Activated naive CD4-positive, alpha-beta T cell treated with anti-CD3 and anti-CD28 coated beads for 36 hours (primary cell): ENCODE results near the gene TMEM258. TPM values are rescaled to one million over a fixed set of nuclear protein-coding genes. Genes with fewer than 3 reads are reported as not detected.

Experiments
- CTCF ChIA-PET: fragments of 350-600 bp; sonication (Branson Sonifier 250); formaldehyde crosslinking; loops from one replicate; lab custom pipeline; 2021; ENCODE audit warnings: antibody characterized with exemption; lab: Charles Lee
- DNase-seq: peaks from one replicate; pipeline ENCODE4 v3.0.0-alpha.2; 2020
- H3K27ac Mint-ChIP-seq: one replicate; pipeline ENCODE4 v1.8.0; 2021; ENCODE audit warnings: mild to moderate bottlenecking, mixed read lengths
- H3K27me3 Mint-ChIP-seq: one replicate; pipeline ENCODE4 v1.8.0; 2021; ENCODE audit warnings: low read depth, mixed read lengths
- H3K36me3 Mint-ChIP-seq: one replicate; pipeline ENCODE4 v1.8.0; 2021; ENCODE audit warnings: low read depth, mixed read lengths
- H3K4me1 Mint-ChIP-seq: one replicate; pipeline ENCODE4 v1.8.0; 2021; ENCODE audit warnings: low read depth, mixed read lengths
- H3K4me3 Mint-ChIP-seq: one replicate; pipeline ENCODE4 v1.8.0; 2021; ENCODE audit warnings: mild to moderate bottlenecking, moderate library complexity, mixed read lengths
- H3K9me3 Mint-ChIP-seq: one replicate; pipeline ENCODE4 v1.8.0; 2021; ENCODE audit warnings: mixed read lengths
- intact Hi-C: fragments of 100-400 bp; cut with micrococcal nuclease; formaldehyde crosslinking; loops from one replicate; pipeline ENCODE4 v1.15.1; 2023
- total RNA-seq, 2 experiments: library from RNA; stranded (reverse); gene quantifications; one replicate each; pipeline ENCODE4 v1.2.3, GENCODE V29; 2021

Gene TMEM258
- total RNA-seq, 2 experiments from 2014 or later, result 166 to 167 TPM

GRCh38 chr11:61832754-61833153, 40.4 kb upstream of the TMEM258 start:
- no peak for DNase-seq
- no peaks in the 10 kb centered on the region for H3K36me3 Mint-ChIP-seq
- peaks cover 36% of the 10 kb centered on the region for H3K4me1 Mint-ChIP-seq
- no peaks in the 10 kb centered on the region for H3K9me3 Mint-ChIP-seq
- H3K4me3 Mint-ChIP-seq, result no peak overlapping the region
- no peak overlapping the region for H3K27ac Mint-ChIP-seq
- CTCF ChIA-PET, result no interaction called here
- intact Hi-C loops, result no loop called here
- peaks cover 27% of the 10 kb centered on the region for H3K27me3 Mint-ChIP-seq

- intact Hi-C loops, result no loop called here
- no peak for DNase-seq
- Mint-ChIP-seq H3K4me3 (no peak overlapping the region), H3K27ac (no peak overlapping the region), H3K27me3 (peaks cover 28% of the 10 kb centered on the region), H3K4me1 (peaks cover 37% of the 10 kb centered on the region), H3K9me3 (no peaks in the 10 kb centered on the region), H3K36me3 (no peaks in the 10 kb centered on the region)
- CTCF ChIA-PET, result no interaction called here
These were observed 39.8 kb upstream of the TMEM258 start for GRCh38 chr11:61832207-61832606.

GRCh38 chr11:61830237-61831105, 38.1 kb upstream of the TMEM258 start:
- DNase-seq, result no peak
- Mint-ChIP-seq H3K9me3 (no peaks in the 10 kb centered on the region), H3K36me3 (no peaks in the 10 kb centered on the region), H3K4me1 (peaks cover 39% of the 10 kb centered on the region), H3K27ac (no peak overlapping the region), H3K27me3 (peaks cover 42% of the 10 kb centered on the region), H3K4me3 (no peak overlapping the region)
- CTCF ChIA-PET, result interaction anchor here (0.5 to 1.9 kb wide), 4 partner anchors 10 to 457 kb away, joined by 3 to 7 read pairs (median 4); no protein-coding TSS in a partner anchor
- intact Hi-C loops, result no loop called here

- peaks cover 34% of the 10 kb centered on the region for H3K4me1 Mint-ChIP-seq
These were observed 37.4 kb upstream of the TMEM258 start for GRCh38 chr11:61829806-61830205.

GRCh38 chr11:61828629-61829407, 36.4 kb upstream of the TMEM258 start:
- peaks cover 42% of the 10 kb centered on the region for H3K27me3 Mint-ChIP-seq
- H3K36me3 Mint-ChIP-seq, result no peaks in the 10 kb centered on the region
- peak overlapping the region; percentile 85 for H3K4me3 Mint-ChIP-seq
- H3K4me1 Mint-ChIP-seq, result peaks cover 25% of the 10 kb centered on the region
- intact Hi-C loops, result loop anchor here (2.0 kb wide), 1 partner anchor 62 kb away; the partner anchor contains the start of gene FADS3
- DNase-seq, result peak; percentile 58
- no peaks in the 10 kb centered on the region for H3K9me3 Mint-ChIP-seq
- CTCF ChIA-PET, result interaction anchor here (0.8 to 1.9 kb wide), 4 partner anchors 9 to 75 kb away, joined by 3 to 7 read pairs (median 4); no protein-coding TSS in a partner anchor
- peak overlapping the region; percentile 50 for H3K27ac Mint-ChIP-seq

More at GRCh38 chr11:61829806-61830205, 37.4 kb upstream of the TMEM258 start:
- intact Hi-C loops, result loop anchor here (2.0 kb wide), 1 partner anchor 61 kb away; the partner anchor contains the start of gene FADS3
- H3K9me3 Mint-ChIP-seq, result no peaks in the 10 kb centered on the region
- peak overlapping the region; percentile 85 for H3K4me3 Mint-ChIP-seq
- no peaks in the 10 kb centered on the region for H3K36me3 Mint-ChIP-seq
- DNase-seq, result no peak
- no peak overlapping the region for H3K27ac Mint-ChIP-seq
- CTCF ChIA-PET, result interaction anchor here (1.1 to 1.9 kb wide), 3 partner anchors 10 to 33 kb away, joined by 3 to 7 read pairs (median 5); no protein-coding TSS in a partner anchor
- H3K27me3 Mint-ChIP-seq, result peaks cover 42% of the 10 kb centered on the region

GRCh38 chr11:61828379-61828628, 35.9 kb upstream of the TMEM258 start:
- CTCF ChIA-PET, result interaction anchor here (0.8 to 2.6 kb wide), 4 partner anchors 8 to 280 kb away, joined by 3 to 13 read pairs (median 4); partner anchors contain the start of gene FADS1
- Mint-ChIP-seq H3K9me3 (no peaks in the 10 kb centered on the region), H3K4me3 (peak overlapping the region; percentile 85), H3K27me3 (peaks cover 40% of the 10 kb centered on the region), H3K27ac (peak overlapping the region; percentile 50), H3K36me3 (no peaks in the 10 kb centered on the region), H3K4me1 (peaks cover 20% of the 10 kb centered on the region)
- intact Hi-C loops, result loop anchor here (2.0 kb wide), 1 partner anchor 62 kb away; the partner anchor contains the start of gene FADS3
- no peak for DNase-seq

- peaks cover 40% of the 10 kb centered on the region for H3K27me3 Mint-ChIP-seq
- H3K4me1 Mint-ChIP-seq, result peaks cover 18% of the 10 kb centered on the region
- intact Hi-C loops, result loop anchor here (1.0 to 2.0 kb wide), 2 partner anchors 11 to 63 kb away; partner anchors contain the start of gene FADS3
These were observed 35.4 kb upstream of the TMEM258 start, which contains the start of gene FADS2 for GRCh38 chr11:61827571-61828378. TSS of gene FADS2 (plus strand) at chr11:61828300. CDS start at chr11:61828391, 91 bp downstream.

GRCh38 chr11:61826930-61827570, 34.7 kb upstream of the TMEM258 start:
- peak; percentile 12 for DNase-seq
- Mint-ChIP-seq H3K4me1 (peaks cover 18% of the 10 kb centered on the region), H3K27ac (peak overlapping the region; percentile 77), H3K4me3 (peak overlapping the region; percentile 85), H3K9me3 (no peaks in the 10 kb centered on the region), H3K36me3 (no peaks in the 10 kb centered on the region), H3K27me3 (peaks cover 36% of the 10 kb centered on the region)
- intact Hi-C loops, result loop anchor here (1.0 kb wide), 1 partner anchor 11 kb away; no protein-coding TSS in a partner anchor
- CTCF ChIA-PET, result interaction anchor here (2.6 kb wide), 1 partner anchor 10 kb away, joined by 13 read pairs; the partner anchor contains the start of gene FADS1

More at GRCh38 chr11:61827571-61828378, 35.4 kb upstream of the TMEM258 start, which contains the start of gene FADS2:
- CTCF ChIA-PET, result interaction anchor here (1.0 to 2.6 kb wide), 2 partner anchors 11 to 281 kb away, joined by 4 to 13 read pairs; partner anchors contain the start of gene FADS1
- peak; percentile 90 for DNase-seq
- H3K9me3 Mint-ChIP-seq, result no peaks in the 10 kb centered on the region
- peak within 1 kb of the TSS; percentile 85 for H3K4me3 Mint-ChIP-seq
- H3K27ac Mint-ChIP-seq, result peak within 1 kb of the TSS; percentile 77
- no peaks in the 10 kb centered on the region for H3K36me3 Mint-ChIP-seq

- intact Hi-C loops, result no loop called here
- no peak for DNase-seq
- peaks cover 17% of the 10 kb centered on the region for H3K27me3 Mint-ChIP-seq
- H3K4me3 Mint-ChIP-seq, result no peak overlapping the region
- no peaks in the 10 kb centered on the region for H3K36me3 Mint-ChIP-seq
- CTCF ChIA-PET, result interaction anchor here (1.4 kb wide), 1 partner anchor 9 kb away, joined by 5 read pairs; no protein-coding TSS in a partner anchor
- no peaks in the 10 kb centered on the region for H3K9me3 Mint-ChIP-seq
- H3K27ac Mint-ChIP-seq, result no peak overlapping the region
- H3K4me1 Mint-ChIP-seq, result peaks cover 7% of the 10 kb centered on the region
These were observed 27.8 kb upstream of the TMEM258 start for GRCh38 chr11:61820174-61820573.

GRCh38 chr11:61817471-61818202, 25.2 kb upstream of the TMEM258 start:
- Mint-ChIP-seq H3K27me3 (peaks cover 26% of the 10 kb centered on the region), H3K27ac (no peak overlapping the region), H3K4me3 (peak overlapping the region; percentile 70), H3K36me3 (peaks cover 5% of the 10 kb centered on the region), H3K4me1 (peaks cover 10% of the 10 kb centered on the region), H3K9me3 (no peaks in the 10 kb centered on the region)
- intact Hi-C loops, result loop anchor here (2.0 to 5.0 kb wide), 3 partner anchors 17 to 155 kb away; partner anchors contain the start of gene MYRF
- CTCF ChIA-PET, result interaction anchor here (0.6 to 3.4 kb wide), 3 partner anchors 9 to 137 kb away, joined by 3 to 13 read pairs (median 3); partner anchors contain the start of genes DAGLA and FADS2
- no peak for DNase-seq
